ENCODE data around the gene NR2F6. TPM values are rescaled to one million over a fixed set of nuclear protein-coding genes. Genes with fewer than 3 reads are reported as not detected.

Gene NR2F6
- total and polyA plus RNA-seq, 2 of the 4 experiments (the other 2 are of a cell fraction) = 8.4 to 20.5 TPM

DNA sequence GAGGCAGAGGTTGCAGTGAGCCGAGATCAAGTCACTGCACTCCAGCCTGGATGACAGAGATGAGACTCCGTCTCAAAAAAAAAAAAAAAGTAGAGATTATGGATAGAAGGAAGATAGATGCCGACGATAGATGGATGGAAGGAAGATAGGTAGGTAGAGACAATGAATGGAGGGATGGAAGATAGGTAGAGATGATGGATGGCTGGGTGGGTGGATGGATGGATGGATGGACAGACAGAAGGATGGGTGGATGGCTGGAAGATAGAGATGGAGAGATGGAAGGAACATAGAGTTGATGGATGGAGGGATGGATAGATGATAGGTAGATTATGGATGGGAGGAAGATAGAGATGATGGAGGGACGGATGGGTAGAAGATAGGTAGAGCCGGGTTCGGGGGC, 49.1 kb downstream of the NR2F6 start:
- H3K4ac ChIP-seq (ENCODE audit: low read depth, low read length) = no peak overlapping the region
- dilution Hi-C loops (cut with HindIII; ENCODE audit: low sequenced_read_pairs, unreplicated experiment) (no loop called here), in situ Hi-C loops (cut with MboI; ENCODE audit: low sequenced_read_pairs) (no loop called here), intact Hi-C loops (cut with micrococcal nuclease) (no loop called here)
- BruUV-seq (replicated peaks) = no TSS peak
- H2AFZ ChIP-seq (replicated peaks; ENCODE audit: low read length, poor library complexity) = no peak overlapping the region
- H3K79me1 ChIP-seq (ENCODE audit: low read depth in 1 of 2, low read length in 2 of 2) = peaks cover 3 to 23% of the 10 kb centered on the region in 2 experiments; a peak in 3 of 4 replicates
- no peak for TF ChIP-seq RCOR1 (IDR thresholded peaks at IDR 0.05; ENCODE audit: insufficient replicate concordance, low read length)
- TF ChIP-seq FOS (IDR thresholded peaks at IDR 0.05; ENCODE audit: low read depth, low read length) = no peak
- TF ChIP-seq RAD21 (IDR thresholded peaks at IDR 0.05; ENCODE audit: low read length) = no peak
- no peak for TF ChIP-seq ELK1 (IDR thresholded peaks at IDR 0.05; ENCODE audit: borderline replicate concordance, low read depth, low read length)
- no peak for TF ChIP-seq MXI1 (IDR thresholded peaks at IDR 0.05; ENCODE audit: borderline replicate concordance, low read depth, low read length)
- no peak for TF ChIP-seq MAZ (IDR thresholded peaks at IDR 0.05; ENCODE audit: borderline replicate concordance, low read depth, low read length)
- no peak for TF ChIP-seq CTCF (conservative IDR thresholded peaks at IDR 0.05; ENCODE audit: low read depth, low read length)
- H3K36me3 ChIP-seq (ENCODE audit: control insufficient read depth, insufficient read depth, low read length) = peaks cover 80% of the 10 kb centered on the region
- POLR2A ChIA-PET (ENCODE audit: unreplicated experiment) = no interaction called here
- H3K9ac ChIP-seq (ENCODE audit: low read depth, low read length) = no peak overlapping the region
- no peak overlapping the region for H3K27ac ChIP-seq (ENCODE audit: insufficient read depth, low read length)
- H2BK120ac ChIP-seq (ENCODE audit: low read depth, low read length) = no peak overlapping the region
- H3K18ac ChIP-seq (ENCODE audit: low read depth, low read length) = no peak overlapping the region
- WGBS, 2 experiments (ENCODE audit: extremely low coverage in 2 of 2, insufficient read length in 1 of 2) = 97 to 100% methylated on average over 3 to 4 of the region's 7 CpGs
- no peak overlapping the region for H2BK20ac ChIP-seq (ENCODE audit: low read depth, low read length)
- H4K5ac ChIP-seq (ENCODE audit: low read depth, low read length) = no peak overlapping the region
- H3K9me3 ChIP-seq (ENCODE audit: control insufficient read depth, insufficient read depth, low read length) = no peaks in the 10 kb centered on the region
- no peaks in the 10 kb centered on the region for H3K27me3 ChIP-seq (ENCODE audit: control insufficient read depth, insufficient read depth, low read length)
- CTCF ChIA-PET = no interaction called here
- no peak overlapping the region for H2BK15ac ChIP-seq (ENCODE audit: low read depth, low read length)
- H3K4me1 ChIP-seq (ENCODE audit: control insufficient read depth, insufficient read depth, low read length) = no peaks in the 10 kb centered on the region
- DNase-seq (no peak), ATAC-seq (ENCODE audit: low read depth) (no peak)
- no peak overlapping the region for H2AK9ac ChIP-seq (replicated peaks; ENCODE audit: low read depth, low read length, poor library complexity)
- no peak overlapping the region for H2AK5ac ChIP-seq (ENCODE audit: low read depth, low read length)
- H3K4me3 ChIP-seq (ENCODE audit: insufficient read depth, low read depth, low read length) = no peak overlapping the region
- no peak overlapping the region for H3K14ac ChIP-seq (replicated peaks; ENCODE audit: low read depth, low read length)
- H3K4me2 ChIP-seq (ENCODE audit: low read depth, low read length) = no peak overlapping the region
- H4K20me1 ChIP-seq (ENCODE audit: insufficient read depth, low read length) = no peaks in the 10 kb centered on the region
- H3K56ac ChIP-seq (ENCODE audit: extremely low read depth, insufficient read depth, low read length) = no peak overlapping the region
- H4K8ac ChIP-seq (ENCODE audit: low read depth in 2 of 2, low read length in 2 of 2) = no peak overlapping the region
- no peak overlapping the region for H4K91ac ChIP-seq (ENCODE audit: insufficient read depth, low read depth, low read length)
- H3K9me1 ChIP-seq (ENCODE audit: insufficient read depth, low read length) = no peaks in the 10 kb centered on the region
- H2BK5ac ChIP-seq (ENCODE audit: low read depth, low read length, poor library complexity, severe bottlenecking) = no peak overlapping the region
- H3K23ac ChIP-seq (ENCODE audit: low read depth, low read length) = no peak overlapping the region

Data from IMR-90 (cell line).